ENCODE data around the gene WNK1.

WNK1 gene

GRCh38 chr12:949453-950191, 197.2 kb downstream of the WNK1 start, which contains the start of gene RAD52:
Gene RAD52 (minus strand): TSS chr12:949694. CDS start chr12:933058, 16,636 bp downstream.
- DNase-seq (ENCODE audit: low read depth, low spot score) = peak; percentile 100

DNA sequence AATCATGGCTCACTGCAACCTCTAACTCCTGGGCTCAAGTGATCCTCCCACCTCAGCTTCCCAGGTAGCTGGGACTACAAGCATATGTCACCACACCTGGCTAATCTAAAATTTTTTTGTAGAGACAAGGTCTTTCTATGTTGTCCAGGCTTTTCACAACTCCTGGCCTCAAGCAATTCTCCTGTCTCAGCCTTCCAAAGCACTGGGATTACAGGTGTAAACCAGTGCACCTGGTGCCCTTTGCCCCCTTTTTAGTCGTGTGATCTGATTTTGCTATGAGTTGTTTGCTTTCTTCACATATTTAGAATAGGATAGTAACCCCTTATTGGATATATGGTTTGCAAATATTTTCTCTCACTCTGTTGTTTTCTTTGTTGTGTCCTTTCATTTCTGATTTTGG, 198.8 kb downstream of the WNK1 start:
- no peak for DNase-seq (ENCODE audit: low read depth, low spot score)

- no peak for DNase-seq (ENCODE audit: low read depth, low spot score)
Measured at GRCh38 chr12:953776-954175, 201.4 kb downstream of the WNK1 start.

GRCh38 chr12:954741-955140, 202.4 kb downstream of the WNK1 start:
- no peak for DNase-seq (ENCODE audit: low read depth, low spot score)

- DNase-seq (ENCODE audit: low read depth, low spot score) = no peak
Measured at GRCh38 chr12:955939-956338, 203.6 kb downstream of the WNK1 start.

DNA sequence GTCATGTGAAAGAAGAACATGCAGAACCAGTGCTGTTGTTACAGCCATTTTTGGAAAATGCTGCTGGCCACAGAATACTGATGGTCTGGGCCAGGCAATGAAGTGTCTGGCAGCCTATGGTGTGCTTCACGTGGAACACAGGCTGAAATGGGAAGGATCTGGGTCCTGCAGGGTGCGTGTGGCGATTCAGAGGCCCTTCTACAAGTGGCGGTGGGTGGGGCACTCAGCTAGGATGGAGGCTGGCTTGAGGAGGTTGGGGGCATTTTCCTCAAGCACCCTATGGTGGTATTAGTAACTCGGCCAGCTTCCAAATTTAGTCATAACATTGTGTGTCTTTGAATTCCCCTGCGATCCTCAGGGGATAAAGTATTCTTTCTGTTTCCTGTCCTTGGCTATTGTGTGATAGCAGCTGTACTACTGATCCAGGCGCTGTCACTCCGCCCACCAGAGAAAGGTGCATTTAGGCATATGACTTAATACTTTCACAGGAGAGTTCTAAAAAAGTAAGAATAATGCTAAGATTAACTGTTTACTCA, 206.3 kb downstream of the WNK1 start:
- no peak for DNase-seq (ENCODE audit: low read depth, low spot score)
